OCI-LY7 (cell line): ENCODE results near the gene TNNT1. TPM values are rescaled to one million over a fixed set of nuclear protein-coding genes. Genes with fewer than 3 reads are reported as not detected.
A peak's percentile ranks its signal among the peaks of the same experiment; 100 is the strongest.

Source experiments
- BruUV-seq: library from RNA; stranded (reverse); fragments of 400-500 nt; replicated peaks from 2 replicates; lab custom pipeline; 2021; lab: Mats Ljungman, UMichigan
- CTCF ChIA-PET: fragments of 300-600 bp; sonication (Branson Sonifier 250); formaldehyde crosslinking; loops from one replicate; lab custom pipeline; 2022; ENCODE audit warnings: antibody characterized with exemption; ENCODE audit not compliant: unreplicated experiment; lab: Charles Lee
- POLR2A ChIA-PET: fragments of 300-600 bp; sonication (Branson Sonifier 250); formaldehyde crosslinking; loops from one replicate; lab custom pipeline; 2022; ENCODE audit warnings: antibody characterized with exemption; lab: Charles Lee
- DNase-seq: peaks from one replicate; pipeline ENCODE4 v3.0.0-alpha.2; 2015; ENCODE audit warnings: low spot score
- H2AFZ ChIP-seq: fragments of 200-600 bp; sonication (generic), shearing (Covaris generic); 2 replicates; pipeline ENCODE4 v1.6.1; 2014; ENCODE audit warnings: mild to moderate bottlenecking, antibody characterized with exemption, low read length, moderate library complexity
- H3K27ac ChIP-seq: fragments of 200-600 bp; sonication (generic); 2 replicates; pipeline ENCODE4 v1.5.1; 2014; ENCODE audit warnings: mixed run types, low read depth, mild to moderate bottlenecking, moderate library complexity, low read length, inconsistent platforms; ENCODE audit not compliant: poor library complexity, severe bottlenecking
- H3K36me3 ChIP-seq: fragments of 200-600 bp; sonication (generic); 2 replicates; pipeline ENCODE4 v1.6.1; 2014; ENCODE audit warnings: mild to moderate bottlenecking, antibody characterized with exemption, low read length, moderate library complexity, mixed read lengths; ENCODE audit not compliant: insufficient read depth
- H3K4me1 ChIP-seq: fragments of 200-600 bp; sonication (generic); 2 replicates; pipeline ENCODE4 v1.5.1; 2014; ENCODE audit warnings: mild to moderate bottlenecking, low read length; ENCODE audit not compliant: insufficient read depth, poor library complexity, severe bottlenecking
- H3K4me2 ChIP-seq: fragments of 200-600 bp; sonication (generic); 2 replicates; pipeline ENCODE4 v1.6.1; 2014; ENCODE audit warnings: mild to moderate bottlenecking, low read length
- H3K4me3 ChIP-seq: fragments of 200-600 bp; sonication (generic); 2 replicates; pipeline ENCODE4 v1.5.1; 2014; ENCODE audit warnings: mild to moderate bottlenecking, low read depth, low read length; ENCODE audit not compliant: poor library complexity, severe bottlenecking
- H3K79me2 ChIP-seq: fragments of 200-600 bp; sonication (generic); 2 replicates; pipeline ENCODE4 v1.6.1; 2016; ENCODE audit warnings: low read depth, mild to moderate bottlenecking, low read length, moderate library complexity, mixed read lengths; ENCODE audit not compliant: insufficient read depth
- H3K9me2 ChIP-seq: fragments of 200-600 bp; sonication (generic); 2 replicates; pipeline ENCODE4 v1.6.1; 2016; ENCODE audit warnings: mild to moderate bottlenecking, low read length, mixed read lengths; ENCODE audit not compliant: insufficient read depth
- H3K9me3 ChIP-seq: fragments of 200-600 bp; sonication (generic); 2 replicates; pipeline ENCODE4 v1.6.1; 2014; ENCODE audit warnings: mild to moderate bottlenecking, mixed run types, low read length, mixed read lengths
- H4K20me1 ChIP-seq: fragments of 200-600 bp; sonication (generic); 2 replicates; pipeline ENCODE4 v1.6.1; 2014; ENCODE audit warnings: mild to moderate bottlenecking, antibody characterized with exemption, low read length, moderate library complexity, mixed read lengths; ENCODE audit not compliant: insufficient read depth
- EZH2phosphoT487 ChIP-seq: fragments of 200-600 bp; sonication (generic); IDR thresholded peaks from 2 replicates; pipeline ENCODE4 v1.6.1; 2018; ENCODE audit warnings: low read depth, borderline replicate concordance, mild to moderate bottlenecking, mixed run types, antibody characterized with exemption, low read length, moderate library complexity, mixed read lengths
- intact Hi-C: fragments of 100-400 bp; cut with micrococcal nuclease; formaldehyde crosslinking; loops from one replicate; pipeline ENCODE4 v1.10.0; 2022; ENCODE audit not compliant: unreplicated experiment
- total RNA-seq, 2 experiments: library from RNA; depleted of rRNA in 1 of 2; stranded (reverse); fragments of >200 nt in 1 of 2; shearing (Covaris generic) in 1 of 2; gene quantifications; 2 replicates each; pipeline ENCODE4 v1.2.3, GENCODE V29; 2014 to 2022
- TF ChIP-seq, protein P1 (sequence below): fragments of 200-600 bp; sonication (generic); conservative IDR thresholded peaks from 2 replicates; pipeline ENCODE4 v1.5.1; 2014; ENCODE audit warnings: mild to moderate bottlenecking, antibody characterized with exemption, low read length, moderate library complexity, mixed read lengths

TNNT1 gene
- total RNA-seq, 2 experiments from 2014 or later, result 11.2 to 21.9 TPM

- POLR2A ChIA-PET, result no interaction called here
These were observed 50.9 kb downstream of the TNNT1 start for GRCh38 chr19:55097864-55098715.

DNA sequence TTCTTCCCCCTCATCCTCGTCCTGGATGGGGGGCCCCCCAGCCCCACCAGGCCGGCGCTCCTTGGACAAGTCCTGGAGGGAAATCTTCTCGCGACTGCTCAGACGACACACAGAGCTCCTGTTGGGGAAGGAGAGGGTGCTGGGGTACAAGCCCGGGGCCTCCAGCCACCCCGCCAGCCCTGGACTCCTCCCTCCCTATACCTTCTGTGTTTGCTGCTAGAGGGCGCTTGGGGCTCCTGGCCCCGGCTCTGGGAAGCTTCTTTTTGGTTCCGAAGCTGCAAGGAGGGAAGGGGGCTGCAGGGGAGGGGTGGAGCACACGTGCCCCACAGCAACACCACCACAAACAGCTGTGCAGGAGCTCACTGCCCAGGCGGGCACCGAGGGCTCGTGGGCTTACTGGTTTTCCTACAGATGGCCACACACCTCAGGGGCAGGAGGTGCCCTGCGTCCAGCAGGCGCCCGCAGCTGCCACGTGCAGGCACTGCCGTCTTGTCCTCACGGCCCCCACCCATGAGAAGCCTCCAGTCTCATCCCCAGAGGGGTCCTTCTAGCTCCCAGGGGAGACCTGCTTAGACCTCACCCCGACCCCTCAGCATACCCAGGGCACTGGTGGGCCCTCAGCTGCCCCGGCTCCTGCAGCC is 52.8 kb downstream of the TNNT1 start:
- Histone ChIP-seq H3K4me1 (no peaks in the 10 kb centered on the region), H3K9me2 (no peaks in the 10 kb centered on the region), H3K4me2 (no peak overlapping the region), H2AFZ (no peak overlapping the region), H3K9me3 (no peaks in the 10 kb centered on the region), H3K36me3 (peaks cover 71% of the 10 kb centered on the region), H3K4me3 (no peak overlapping the region), H3K27ac (no peak overlapping the region), H3K79me2 (no peaks in the 10 kb centered on the region), H4K20me1 (no peaks in the 10 kb centered on the region)
- ChIA-PET POLR2A (no interaction called here), CTCF (no interaction called here)
- DNase-seq, result peak; percentile 19
- no TSS peak for BruUV-seq
- TF ChIP-seq EZH2phosphoT487, result no peak
- TF ChIP-seq, protein P1, sequence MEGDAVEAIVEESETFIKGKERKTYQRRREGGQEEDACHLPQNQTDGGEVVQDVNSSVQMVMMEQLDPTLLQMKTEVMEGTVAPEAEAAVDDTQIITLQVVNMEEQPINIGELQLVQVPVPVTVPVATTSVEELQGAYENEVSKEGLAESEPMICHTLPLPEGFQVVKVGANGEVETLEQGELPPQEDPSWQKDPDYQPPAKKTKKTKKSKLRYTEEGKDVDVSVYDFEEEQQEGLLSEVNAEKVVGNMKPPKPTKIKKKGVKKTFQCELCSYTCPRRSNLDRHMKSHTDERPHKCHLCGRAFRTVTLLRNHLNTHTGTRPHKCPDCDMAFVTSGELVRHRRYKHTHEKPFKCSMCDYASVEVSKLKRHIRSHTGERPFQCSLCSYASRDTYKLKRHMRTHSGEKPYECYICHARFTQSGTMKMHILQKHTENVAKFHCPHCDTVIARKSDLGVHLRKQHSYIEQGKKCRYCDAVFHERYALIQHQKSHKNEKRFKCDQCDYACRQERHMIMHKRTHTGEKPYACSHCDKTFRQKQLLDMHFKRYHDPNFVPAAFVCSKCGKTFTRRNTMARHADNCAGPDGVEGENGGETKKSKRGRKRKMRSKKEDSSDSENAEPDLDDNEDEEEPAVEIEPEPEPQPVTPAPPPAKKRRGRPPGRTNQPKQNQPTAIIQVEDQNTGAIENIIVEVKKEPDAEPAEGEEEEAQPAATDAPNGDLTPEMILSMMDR, result peak; percentile 60
- intact Hi-C loops, result no loop called here

More at GRCh38 chr19:55097864-55098715, 50.9 kb downstream of the TNNT1 start:
- TF ChIP-seq, protein P1, result no peak
- no peak for TF ChIP-seq EZH2phosphoT487
- Histone ChIP-seq H3K4me3 (no peak overlapping the region), H3K27ac (no peak overlapping the region), H3K36me3 (peaks cover 71% of the 10 kb centered on the region), H2AFZ (no peak overlapping the region), H3K79me2 (peaks cover 3% of the 10 kb centered on the region; the same call in 1 of the 2 replicates), H3K4me1 (no peaks in the 10 kb centered on the region), H3K9me2 (no peaks in the 10 kb centered on the region), H4K20me1 (no peaks in the 10 kb centered on the region), H3K9me3 (no peaks in the 10 kb centered on the region), H3K4me2 (no peak overlapping the region)
- intact Hi-C loops, result no loop called here
- BruUV-seq, result no TSS peak
- CTCF ChIA-PET, result no interaction called here
- DNase-seq, result no peak
